GM21786 (cell line): ENCODE data around the gene BABAM2.
"Not testable (repeated sequence)": the region's sequence is repeated elsewhere in the genome, so short reads cannot be mapped to it uniquely, and the experiment has no call there.

ENCODE experiments used
- ATAC-seq: cut with Tn5 transposase; IDR thresholded peaks from one replicate; pipeline ENCODE4 v1.9.1; 2021; ENCODE audit not compliant: unreplicated experiment

The BABAM2 gene

DNA sequence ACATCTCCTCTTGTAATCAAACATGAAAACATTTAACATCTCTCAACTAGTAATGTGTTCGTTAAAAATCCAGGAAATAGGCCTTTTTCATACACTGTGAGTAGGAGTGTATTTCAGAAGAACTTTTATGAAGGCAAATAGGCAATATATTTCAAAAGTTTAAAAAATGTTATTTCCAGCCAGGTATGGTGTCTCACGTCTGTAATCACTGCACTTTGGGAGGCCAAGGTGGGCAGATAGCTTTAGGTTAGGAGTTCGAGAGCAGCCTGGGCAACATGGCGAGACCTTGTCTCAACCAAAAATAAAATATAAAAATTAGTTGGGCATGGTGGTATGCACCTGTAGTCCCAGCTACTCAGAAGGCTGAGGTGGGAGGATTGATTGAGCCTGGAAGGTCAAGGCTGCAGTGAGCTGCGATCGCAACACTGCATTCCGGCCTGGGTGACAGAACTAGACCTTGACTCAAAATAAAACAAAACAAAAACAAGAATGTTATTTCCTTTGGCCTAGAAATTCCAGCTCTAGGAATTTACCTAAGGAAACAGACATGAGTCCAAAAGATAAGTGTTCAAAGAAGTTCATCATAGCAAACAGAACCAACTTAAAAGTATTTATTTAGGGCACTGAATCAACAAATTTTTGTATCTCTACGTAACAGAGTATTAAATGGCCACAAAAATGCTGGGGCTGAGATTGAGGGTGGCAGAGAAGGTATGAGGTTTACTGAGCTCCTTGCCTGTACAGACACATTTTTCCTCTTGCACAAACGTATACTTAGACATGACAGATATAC is 15.2 kb upstream of the BABAM2 start:
- no peak for ATAC-seq

DNA sequence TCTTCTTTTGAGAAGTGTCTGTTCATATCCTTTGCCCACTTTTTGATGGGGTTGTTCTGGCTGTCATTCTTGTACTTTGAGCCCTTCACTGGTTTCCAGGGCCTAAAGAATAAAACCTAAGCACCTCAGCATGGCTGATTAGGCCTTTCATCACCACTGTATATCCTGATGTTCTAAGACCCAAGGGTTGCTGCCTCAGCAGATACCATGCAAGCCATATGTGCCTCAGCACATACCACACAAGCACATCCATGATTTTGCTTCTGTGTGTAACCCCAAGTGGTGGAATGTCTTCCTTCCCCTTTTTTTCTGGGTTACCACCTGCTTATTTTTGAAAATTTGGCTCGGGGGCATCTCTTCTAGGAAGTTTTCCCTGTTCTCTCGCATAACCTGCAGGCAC is 11.7 kb upstream of the BABAM2 start:
- ATAC-seq: no peak

DNA sequence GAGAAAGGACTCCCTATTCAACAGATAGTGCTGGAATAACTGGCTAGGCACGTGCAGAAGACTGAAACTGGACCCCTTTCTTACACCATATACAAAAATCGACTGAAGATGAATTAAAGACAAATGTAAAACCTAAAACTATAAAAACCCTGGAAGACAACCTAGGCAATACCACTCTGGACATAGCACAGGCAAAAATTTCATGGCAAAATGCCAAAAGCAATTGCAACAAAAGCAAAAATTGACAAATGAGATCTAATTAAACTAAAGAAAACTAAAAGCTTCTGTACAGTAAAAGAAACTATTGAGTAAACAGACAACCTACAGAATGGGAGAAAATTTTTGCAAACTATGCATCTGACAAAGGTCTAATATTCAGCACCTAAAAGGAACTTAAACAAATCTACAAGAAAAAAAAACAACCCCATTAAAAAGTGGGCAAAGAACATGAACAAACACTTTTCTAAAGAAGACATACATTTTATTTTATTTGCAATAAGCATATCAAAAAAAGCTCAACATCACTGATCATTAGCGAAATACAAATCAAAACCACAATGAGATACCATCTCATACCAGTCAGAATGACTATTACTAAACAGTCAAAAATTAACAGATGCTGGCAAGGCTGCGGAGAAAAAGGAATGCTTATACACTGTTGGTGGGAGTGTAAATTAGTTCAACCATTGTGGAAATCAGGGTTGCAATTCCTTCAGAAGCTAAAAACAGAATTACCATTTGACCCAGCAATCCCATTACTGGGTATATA is 8.5 kb upstream of the BABAM2 start:
- ATAC-seq: not testable (repeated sequence)

DNA sequence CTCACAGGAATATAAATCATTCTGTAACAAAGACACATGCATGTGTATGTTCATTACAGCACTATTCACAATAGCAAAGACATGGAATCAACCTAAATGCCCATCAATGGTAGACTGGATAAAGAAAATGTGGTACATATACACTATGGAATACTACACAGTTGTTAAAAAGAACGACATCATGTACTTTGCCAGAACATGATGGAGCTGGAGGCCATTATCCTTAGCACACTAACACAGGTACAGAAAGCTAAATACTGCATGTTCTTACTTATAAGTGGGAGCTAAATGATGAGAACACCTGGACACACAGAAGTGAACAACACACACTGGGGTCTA is 8.0 kb upstream of the BABAM2 start:
- not testable (repeated sequence) for ATAC-seq

DNA sequence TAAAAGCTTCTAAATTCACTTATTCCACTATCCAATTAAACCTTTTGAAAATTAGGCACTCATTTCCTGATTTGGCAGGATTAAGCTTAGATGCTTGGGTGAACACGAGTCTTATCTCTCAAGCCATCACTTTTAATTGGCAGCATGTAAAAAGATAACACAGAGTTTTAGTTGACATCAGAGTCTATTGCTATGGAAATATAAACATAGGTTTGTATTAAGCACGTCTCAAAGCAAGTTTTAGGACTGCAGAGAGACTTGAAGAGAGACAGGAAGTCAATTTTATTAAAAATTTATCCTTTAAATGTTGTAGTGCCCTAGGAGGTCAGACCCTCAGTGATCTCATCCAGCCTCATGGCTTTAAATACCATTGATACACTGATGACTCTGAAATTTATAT is 5.9 kb upstream of the BABAM2 start:
- ATAC-seq: no peak

DNA sequence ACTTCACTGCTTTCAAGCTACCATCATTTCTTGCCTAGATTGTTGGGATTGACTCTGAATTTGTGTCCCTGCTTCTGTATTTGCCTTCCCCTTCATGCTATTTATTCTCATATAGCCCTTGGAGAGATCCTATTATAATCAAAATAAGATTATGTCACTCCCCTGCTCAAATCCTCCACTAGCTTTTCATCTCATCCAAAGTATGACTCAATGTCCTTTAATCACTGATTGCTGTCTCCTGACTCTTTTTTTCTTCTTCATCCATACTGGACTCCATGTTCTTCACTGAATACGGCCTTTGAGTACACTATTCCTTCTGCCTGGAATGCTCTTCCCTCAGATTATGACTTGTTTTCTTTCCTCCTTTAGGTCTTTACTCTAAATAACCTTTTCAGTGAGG is 5.3 kb upstream of the BABAM2 start:
- no peak for ATAC-seq

DNA sequence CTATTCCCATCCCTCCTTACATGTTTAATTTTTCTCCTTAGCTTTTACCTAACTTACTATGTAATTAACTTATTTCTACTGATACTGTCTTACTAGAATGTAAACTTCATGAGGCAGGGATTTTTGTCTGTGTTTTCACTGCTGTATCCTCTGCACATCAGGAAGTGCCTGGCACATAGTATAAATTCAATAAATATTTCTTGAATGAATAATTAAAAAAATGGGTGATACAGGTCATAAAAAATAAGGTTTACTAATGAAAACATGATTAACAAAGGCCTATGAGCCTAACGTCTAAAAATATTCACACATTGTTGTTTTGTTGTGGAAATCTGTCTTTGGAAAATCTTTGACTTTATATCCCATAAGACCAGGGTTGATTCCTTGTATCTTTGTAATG is 4.9 kb upstream of the BABAM2 start:
- no peak for ATAC-seq

DNA sequence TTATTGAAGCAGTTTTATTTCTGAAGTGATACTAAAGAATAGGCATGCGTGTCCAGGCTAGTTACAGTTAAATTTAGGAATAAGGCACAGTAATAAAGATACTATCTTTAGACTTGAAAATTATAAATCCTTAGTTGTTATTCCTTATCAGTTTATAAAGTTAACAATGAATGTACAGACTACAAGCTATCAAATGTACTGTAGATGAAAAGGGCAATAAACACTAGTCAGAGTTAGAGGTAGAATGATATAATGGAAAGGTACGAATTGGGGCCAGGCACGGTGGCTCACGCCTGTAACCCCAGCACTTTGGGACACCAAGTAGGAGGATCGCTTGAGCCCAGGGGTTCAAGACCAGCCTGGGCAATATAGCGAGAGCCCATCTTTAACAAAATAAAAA is 4.2 kb upstream of the BABAM2 start:
- ATAC-seq: no peak

DNA sequence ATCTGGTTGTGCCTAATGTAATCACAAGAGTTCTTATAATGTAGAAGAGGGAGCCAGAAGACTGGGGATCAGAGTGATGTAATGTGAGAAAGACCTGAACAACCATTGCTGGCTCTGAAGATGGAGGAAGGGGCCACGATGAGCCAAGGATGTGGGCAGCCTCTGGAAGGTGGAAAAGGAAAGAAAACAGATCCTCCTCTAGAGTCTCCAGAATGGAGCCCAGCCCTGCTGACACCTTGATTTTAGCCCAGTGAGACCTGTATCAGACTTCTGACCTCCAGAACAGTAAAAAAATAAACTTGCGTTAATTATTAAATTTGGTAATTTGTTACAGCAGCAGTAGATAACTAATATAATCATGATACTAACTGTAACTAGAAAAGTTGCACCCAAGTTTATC is 3.4 kb upstream of the BABAM2 start:
- ATAC-seq: no peak

DNA sequence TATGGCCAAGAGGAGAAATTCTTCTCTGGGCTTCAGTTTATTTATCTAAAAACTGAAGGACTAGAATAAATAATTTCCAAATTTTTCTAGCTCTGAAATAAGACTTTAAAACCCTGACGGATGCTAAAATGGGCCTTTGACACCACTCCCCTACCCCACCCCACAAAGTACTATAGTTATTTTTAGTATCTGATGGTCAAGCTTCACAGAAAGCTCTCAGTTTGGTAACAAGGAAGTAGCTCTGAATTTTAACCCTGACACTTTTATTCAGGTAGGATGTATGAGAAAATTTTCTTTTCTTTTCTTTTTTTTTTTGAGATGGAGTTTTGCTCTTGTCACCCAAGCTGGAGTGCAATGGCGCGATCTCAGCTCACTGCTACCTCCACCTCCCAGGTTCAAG is 2.7 kb upstream of the BABAM2 start:
- no peak for ATAC-seq

DNA sequence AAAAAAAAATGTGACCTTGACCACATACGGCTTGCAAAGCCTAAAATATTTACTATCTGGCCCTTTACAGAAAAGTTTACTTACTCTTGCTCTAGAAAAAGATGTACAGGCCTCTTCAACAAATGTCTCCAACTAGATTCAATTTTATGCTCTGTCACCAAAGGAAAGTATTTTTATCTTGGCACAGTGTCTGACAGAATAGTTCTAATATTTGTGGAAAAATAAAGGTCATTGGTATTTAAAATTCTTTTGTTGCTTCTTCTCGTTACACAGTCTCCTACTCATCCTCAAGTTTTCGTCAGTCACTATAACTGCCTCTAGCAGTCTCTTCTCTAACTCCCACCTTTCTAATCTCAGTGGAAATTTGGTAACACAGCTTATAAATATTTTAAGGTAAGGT is 1.7 kb upstream of the BABAM2 start:
- no peak for ATAC-seq

DNA sequence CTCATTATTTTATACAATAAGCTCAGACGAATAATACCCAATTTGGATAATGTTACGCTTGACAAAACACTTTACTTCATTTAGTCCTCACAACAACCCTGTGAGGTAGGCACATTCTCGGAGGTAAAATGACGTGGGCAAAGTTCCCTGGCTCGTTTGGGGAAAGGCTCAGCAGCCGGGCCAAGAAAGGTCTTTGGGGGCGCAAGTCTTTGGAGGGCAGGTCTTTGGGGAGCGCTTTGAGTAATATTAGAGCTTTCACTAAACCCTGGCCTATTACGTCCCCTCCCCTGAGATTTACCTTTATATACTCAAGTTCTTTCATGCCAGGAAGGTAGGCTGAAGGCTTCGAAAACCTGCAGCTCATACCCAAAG is 769 bp upstream of the BABAM2 start:
- no peak for ATAC-seq

DNA sequence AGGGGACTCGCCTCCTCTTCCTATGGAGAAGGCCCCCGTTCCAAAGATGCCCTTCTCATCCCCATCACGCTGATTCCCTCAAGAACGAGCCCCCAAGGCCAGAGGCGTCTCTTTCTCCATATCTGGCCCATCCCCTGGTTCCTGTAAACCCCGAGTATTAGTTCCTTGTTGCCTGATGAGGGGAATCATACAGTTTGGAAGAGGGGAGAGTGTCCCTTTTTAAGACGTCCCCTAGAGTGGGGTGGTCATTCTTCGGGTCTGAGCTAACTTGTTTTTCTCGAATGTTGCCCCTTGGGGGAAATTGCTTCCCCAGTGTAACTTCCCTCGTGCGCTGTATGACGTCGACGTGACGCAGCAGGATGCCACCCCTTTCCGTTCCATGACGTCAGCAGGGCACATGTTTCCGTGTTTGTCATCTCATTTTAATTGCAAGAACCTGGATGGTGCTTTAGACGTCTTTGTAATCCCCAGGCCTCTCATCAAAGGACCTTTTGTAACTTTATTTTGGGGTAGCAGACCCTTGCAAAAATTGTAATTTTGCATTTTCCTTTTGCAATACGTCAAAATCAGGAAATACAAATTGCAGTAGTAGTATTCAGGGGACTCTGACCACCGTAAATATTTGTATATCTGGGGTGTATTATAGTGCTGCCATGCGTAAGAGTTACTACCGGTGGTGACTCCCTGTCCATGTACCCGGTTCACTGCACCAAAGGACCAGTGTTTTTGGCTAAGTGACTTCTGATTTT is 569 bp downstream of the BABAM2 start:
- ATAC-seq: peak; percentile 7

DNA sequence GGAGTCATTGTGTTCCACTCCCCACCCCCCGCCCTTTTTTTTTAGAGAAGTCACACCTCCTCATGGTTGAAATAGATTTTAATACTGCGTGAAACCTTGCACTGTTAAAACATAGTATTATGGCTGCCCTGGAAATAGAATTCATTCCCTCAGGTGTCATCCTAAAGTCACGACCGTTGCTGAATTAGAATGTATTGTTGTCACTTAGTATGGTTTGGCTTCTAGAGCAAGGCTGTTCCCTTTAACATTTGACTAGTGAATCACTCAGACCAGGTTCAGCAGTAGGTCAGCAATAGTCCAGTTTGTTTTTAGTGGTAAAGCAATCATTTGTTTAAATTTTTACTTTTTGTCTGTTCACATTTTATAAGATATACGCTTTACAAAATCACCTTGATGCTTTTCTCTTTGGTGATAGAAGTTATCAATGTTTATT is 1.2 kb downstream of the BABAM2 start:
- no peak for ATAC-seq

DNA sequence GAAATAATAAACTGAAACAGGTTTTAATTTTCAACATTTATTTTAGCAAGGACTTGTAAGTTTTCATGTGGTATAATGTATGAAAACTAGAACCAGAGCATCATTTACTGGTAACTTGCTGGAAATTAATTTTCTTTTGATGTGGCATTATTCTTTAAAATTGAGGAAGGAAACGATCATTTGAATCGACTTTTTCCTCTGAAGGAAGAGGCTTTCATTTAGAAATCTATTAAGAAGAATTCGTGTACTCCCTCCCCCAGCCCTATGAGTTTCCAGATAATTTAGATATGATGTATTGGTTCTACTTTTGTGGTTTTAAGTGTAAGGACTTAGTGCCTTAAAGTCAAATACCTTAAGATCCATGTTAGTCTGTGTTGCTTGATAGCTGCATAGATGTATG is 2.5 kb downstream of the BABAM2 start:
- no peak for ATAC-seq

DNA sequence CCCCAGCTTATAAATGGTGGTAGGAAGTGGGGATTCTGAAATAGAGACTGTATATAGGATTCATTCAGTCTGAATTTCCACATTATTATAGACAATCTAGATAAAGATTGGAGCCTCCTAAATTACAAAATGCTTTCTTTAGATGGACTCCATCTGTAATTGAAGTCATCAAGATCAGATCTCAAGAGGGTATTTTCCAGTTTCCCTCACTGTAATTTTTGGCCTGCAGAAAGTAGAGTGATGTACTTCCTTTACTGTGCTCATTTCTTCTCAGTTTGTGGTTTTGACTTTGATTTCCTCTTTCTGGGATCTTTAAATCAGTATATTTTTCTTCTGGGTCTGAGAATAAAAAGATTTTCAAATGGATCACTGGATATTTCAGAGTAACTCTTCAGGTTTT is 7.2 kb downstream of the BABAM2 start:
- ATAC-seq: no peak

DNA sequence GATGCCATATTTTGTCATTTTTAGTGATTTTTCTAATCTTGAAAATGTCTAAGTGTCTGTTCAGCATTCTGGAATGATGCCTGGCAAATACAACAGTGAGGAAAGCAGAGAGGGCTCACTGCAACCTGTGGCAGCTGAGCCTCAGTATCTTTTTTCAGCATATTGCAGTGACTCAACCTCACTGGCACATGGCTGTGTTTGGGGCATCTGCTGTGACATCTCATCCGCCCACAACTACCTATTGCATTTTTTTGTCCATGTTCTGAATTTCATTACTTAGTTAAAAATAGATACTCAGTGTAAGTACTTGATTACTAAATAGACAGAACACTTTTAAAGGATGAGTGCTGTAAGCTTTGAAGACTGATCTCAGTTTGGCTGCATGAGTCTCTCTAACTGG is 10.7 kb downstream of the BABAM2 start:
- no peak for ATAC-seq

DNA sequence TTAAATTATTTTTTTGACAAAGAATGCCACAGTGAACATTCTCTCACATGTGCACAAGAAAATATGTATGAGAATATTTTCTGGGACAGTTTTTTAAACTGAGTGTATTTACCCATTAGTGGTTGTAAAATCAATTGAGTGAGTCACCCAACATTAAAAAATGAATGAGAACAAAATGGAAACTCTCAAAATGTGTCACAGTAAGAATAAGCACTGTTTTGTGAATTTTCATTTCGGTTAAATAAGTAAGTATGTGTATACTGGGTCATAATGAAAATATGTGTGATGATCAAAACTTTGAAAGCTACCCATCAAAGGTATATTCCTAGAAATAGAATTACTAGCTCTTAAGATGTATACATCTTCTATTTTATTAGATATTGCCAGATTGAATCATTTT is 11.6 kb downstream of the BABAM2 start:
- ATAC-seq: no peak

DNA sequence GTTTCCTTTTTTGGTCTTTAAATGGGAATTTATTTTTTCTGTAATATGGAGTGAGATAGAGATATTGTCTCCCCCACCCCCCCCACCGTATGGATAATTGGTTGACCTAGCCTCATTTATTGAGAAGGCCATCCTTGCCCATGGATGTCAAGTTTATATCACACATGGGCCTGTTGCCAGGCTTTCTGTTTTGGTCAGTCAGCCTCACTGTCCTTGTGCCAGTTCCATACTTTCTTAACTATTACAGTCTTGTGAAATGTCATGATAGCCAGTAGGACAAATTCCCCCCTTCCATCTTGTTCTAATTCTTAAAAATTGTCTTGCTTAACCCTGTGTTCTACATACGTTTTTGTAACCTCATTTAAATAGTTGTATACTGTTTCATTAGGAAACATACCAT is 12.5 kb downstream of the BABAM2 start:
- no peak for ATAC-seq

DNA sequence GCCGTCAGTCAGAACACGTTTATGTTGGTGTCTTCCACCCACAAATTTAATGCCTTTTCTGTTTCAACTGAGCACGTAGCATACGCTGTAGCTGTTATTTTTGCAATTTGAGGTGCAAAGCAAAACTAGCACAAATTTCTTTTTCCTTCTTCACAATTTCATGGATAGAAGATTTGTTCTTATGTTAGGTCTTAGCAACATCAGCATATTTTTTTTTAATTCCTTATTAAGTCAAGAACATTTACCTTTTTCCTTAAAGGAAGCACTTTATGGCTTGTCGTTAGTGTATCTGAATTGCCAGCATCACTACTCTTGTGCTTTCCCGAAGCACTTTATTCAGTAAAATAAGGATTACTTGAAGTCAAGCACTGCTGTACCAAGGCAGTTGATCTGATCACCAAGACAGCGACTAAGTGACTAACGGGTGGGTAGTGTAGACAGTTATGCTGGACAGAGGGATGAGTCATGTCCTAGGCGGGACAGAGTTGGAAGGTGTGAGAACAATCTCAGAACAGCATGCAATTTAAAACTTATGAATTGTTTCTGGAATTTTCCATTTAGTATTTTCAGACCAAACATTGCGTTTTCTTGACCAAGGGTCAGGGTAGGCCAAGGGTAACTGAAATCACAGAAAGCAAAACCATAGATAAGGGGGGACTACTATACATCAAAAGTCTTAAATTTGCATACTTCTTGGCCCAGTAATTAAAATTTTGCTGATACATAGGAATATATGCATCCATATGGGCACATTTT is 13.3 kb downstream of the BABAM2 start:
- ATAC-seq: no peak

DNA sequence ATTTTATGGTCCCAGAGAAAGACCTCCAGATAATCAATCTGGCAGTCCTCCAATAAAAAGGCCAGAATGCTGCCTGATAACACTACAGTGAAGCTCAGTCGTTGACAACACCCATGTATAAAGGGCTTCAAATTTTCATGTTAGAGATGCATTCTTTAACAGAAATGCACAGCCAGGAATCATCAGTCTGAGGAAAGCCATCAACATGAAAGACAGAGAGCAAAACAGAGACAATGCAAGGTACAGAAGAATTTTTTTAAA is 13.8 kb downstream of the BABAM2 start:
- no peak for ATAC-seq

DNA sequence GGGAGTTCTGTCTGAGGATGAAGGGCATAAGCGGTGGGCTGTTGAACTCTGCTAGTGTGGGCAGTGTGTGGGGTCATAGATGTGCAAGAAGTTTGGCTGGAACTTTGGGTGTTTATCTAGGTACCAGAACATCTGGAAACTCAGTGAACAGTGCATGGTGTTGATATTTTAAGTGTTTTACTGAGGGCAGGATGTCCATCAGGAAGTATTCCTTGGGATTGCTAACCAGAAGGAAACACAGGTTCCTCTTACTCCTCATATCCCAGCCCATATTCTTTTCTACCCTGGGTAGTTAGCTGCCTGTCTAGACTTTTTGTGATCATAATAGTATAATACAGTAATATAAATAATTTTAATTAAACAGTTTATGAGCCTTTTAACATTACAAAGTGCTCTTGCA is 15.5 kb downstream of the BABAM2 start:
- ATAC-seq: no peak
